Right lobe of liver (tissue), 6 donors: ENCODE measurements around the gene GSTM4. TPM values are rescaled to one million over a fixed set of nuclear protein-coding genes. Genes with fewer than 3 reads are reported as not detected.

ENCODE experiments used
- ATAC-seq, 4 donors: fragments of 200-7000 bp; cut with Tn5 transposase; one replicate each; pipeline ENCODE4 v1.9.1; 2020; ENCODE audit warnings: mild to moderate bottlenecking in 4 of 4, moderate library complexity in 4 of 4
- DNase-seq, 3 donors: peaks; one replicate each; pipeline ENCODE4 v3.0.0-alpha.2; 2020
- H3K27ac ChIP-seq, 3 donors: fragments of 200-600 bp; one replicate each; pipeline ENCODE4 v1.8.0; 2022
- H3K27me3 ChIP-seq, 2 donors: fragments of 200-600 bp; one replicate each; pipeline ENCODE4 v1.8.0; 2022
- H3K36me3 ChIP-seq, 4 donors: fragments of 200-600 bp; sonication (generic) in 1 of 4; one replicate each; pipeline versions ENCODE4 v1.5.1 to v1.8.0; 2017 to 2022; ENCODE audit warnings: control low read depth in 1 of 4
- H3K4me1 ChIP-seq, 4 donors: fragments of 200-600 bp; sonication (generic) in 1 of 4; one replicate each; pipeline versions ENCODE4 v1.5.1 to v1.8.0; 2017 to 2022; ENCODE audit warnings: control low read depth in 1 of 4
- H3K4me3 ChIP-seq, 3 donors: fragments of 200-600 bp; one replicate each; pipeline ENCODE4 v1.8.0; 2022
- H3K9me3 ChIP-seq, 4 donors: fragments of 200-600 bp; sonication (generic) in 1 of 4; one replicate each; pipeline versions ENCODE4 v1.5.1 to v1.8.0; 2017 to 2022; ENCODE audit warnings: control low read depth in 1 of 4
- CTCF ChIP-seq, 4 donors: fragments of 200-600 bp in 3 of 4; fragments of 450-650 bp in 1 of 4; IDR thresholded peaks; one replicate each; pipeline versions ENCODE4 v1.5.1 to v1.8.0; 2016 to 2022; ENCODE audit warnings: antibody characterized with exemption in 4 of 4, mild to moderate bottlenecking in 2 of 4
- POLR2A ChIP-seq: fragments of 450-650 bp; IDR thresholded peaks from one replicate; pipeline ENCODE4 v1.6.1; 2017; ENCODE audit warnings: antibody characterized with exemption, mild to moderate bottlenecking
- WGBS: methylation state at CpG from one replicate; pipeline ENCODE4 v1.1.6; 2018; ENCODE audit warnings: low coverage, low lambda C conversion rate; ENCODE audit not compliant: insufficient coverage; ENCODE audit errors: missing lambda C conversion rate; 5-methylcytosine and 5-hydroxymethylcytosine counted together
- intact Hi-C, 2 donors: fragments of 100-400 bp; cut with DNase I; formaldehyde crosslinking; loops; one replicate each; pipeline versions ENCODE4 v1.11.2 to v1.14.1; 2022
- total RNA-seq, 6 experiments: library from RNA; depleted of rRNA in 2 of 6; stranded (reverse); fragments of >200 nt in 2 of 6; fragmentation: NEBNext Ultra II Directional in 3 of 6; extraction: Animal tissue kit (Norgen Biotek cat#: 25700) in 3 of 6; gene quantifications; one replicate each; pipeline versions ENCODE4 v1.1.0 to v1.2.4, GENCODE V29; 2016 to 2023
- donor health status: DM: no; HTN: yes; CAD: no.
- donor health status: DM: no; HTN: no; CAD: no.
- donor health status: DM: no; HTN: no; CAD: no.
- donor health status: DM: no; HTN: yes; CAD: no.
- donor health status: DM: no; HTN: yes; CAD: no.

The GSTM4 gene
- total RNA-seq, 6 experiments from 2014 or later, result 18.5 to 32.1 (median 23.8) TPM

- Histone ChIP-seq H3K36me3 (peaks cover 0 to 16% (median 6%) of the 10 kb centered on the region in 4 donors), H3K9me3 (no peaks in the 10 kb centered on the region), H3K4me1 (peaks cover 0 to 10% (median 0%) of the 10 kb centered on the region in 4 donors), H3K4me3 (no peak overlapping the region), H3K27ac (no peak overlapping the region), H3K27me3 (no peaks in the 10 kb centered on the region)
- ATAC-seq (no peak), DNase-seq (no peak)
- TF ChIP-seq POLR2A (no peak), CTCF (IDR thresholded peaks at IDR 0.05) (no peak)
- WGBS, result 65% methylated on average over 11 of the region's 13 CpGs
- intact Hi-C loops, result loop anchor here in 1 of 2 donors (5.0 kb wide), 1 partner anchor 148 kb away; no protein-coding TSS in a partner anchor
These were observed 20.8 kb upstream of the GSTM4 start for GRCh38 chr1:109634771-109635750.

- no peaks in the 10 kb centered on the region for H3K9me3 ChIP-seq
- TF ChIP-seq CTCF (IDR thresholded peaks at IDR 0.05) (no peak), POLR2A (no peak)
- intact Hi-C loops, result loop anchor here in 1 of 2 donors (5.0 kb wide), 1 partner anchor 149 kb away; no protein-coding TSS in a partner anchor
- ATAC-seq, result no peak
- peaks cover 0 to 14% (median 5%) of the 10 kb centered on the region in 4 donors for H3K36me3 ChIP-seq
- peak overlapping the region in 1 of 3 donors; percentile 55 for H3K27ac ChIP-seq
- H3K4me3 ChIP-seq, result no peak overlapping the region
- no peaks in the 10 kb centered on the region for H3K27me3 ChIP-seq
- no peak for DNase-seq
- 67% methylated on average over 1 of the region's 2 CpGs for WGBS
- peaks cover 0 to 10% (median 0%) of the 10 kb centered on the region in 4 donors for H3K4me1 ChIP-seq
These were observed 20.1 kb upstream of the GSTM4 start for GRCh38 chr1:109635862-109636200.

- TF ChIP-seq POLR2A (no peak), CTCF (IDR thresholded peaks at IDR 0.05) (no peak)
- no peaks in the 10 kb centered on the region for H3K9me3 ChIP-seq
- H3K4me1 ChIP-seq, result peaks cover 0 to 10% (median 0%) of the 10 kb centered on the region in 4 donors
- H3K4me3 ChIP-seq, result no peak overlapping the region
- intact Hi-C loops, result loop anchor here in 1 of 2 donors (5.0 kb wide), 1 partner anchor 149 kb away; no protein-coding TSS in a partner anchor
- H3K36me3 ChIP-seq, result peaks cover 0 to 8% (median 2%) of the 10 kb centered on the region in 4 donors
- no peak for DNase-seq
- no peaks in the 10 kb centered on the region for H3K27me3 ChIP-seq
- H3K27ac ChIP-seq, result peak overlapping the region in 1 of 3 donors; percentile 55
- 50% methylated on average over 3 of the region's 9 CpGs for WGBS
- ATAC-seq, result peak in 3 of 4 donors; percentile 49 to 78 (median 72)
These were observed 19.5 kb upstream of the GSTM4 start for GRCh38 chr1:109636201-109636952.

GRCh38 chr1:109637446-109637845 lies 18.5 kb upstream of the GSTM4 start:
- no peak for TF ChIP-seq CTCF (IDR thresholded peaks at IDR 0.05)
- no peak for TF ChIP-seq POLR2A
- peaks cover 0 to 10% (median 0%) of the 10 kb centered on the region in 4 donors for H3K4me1 ChIP-seq
- no peak for DNase-seq
- intact Hi-C loops, result loop anchor here in 1 of 2 donors (5.0 kb wide), 1 partner anchor 150 kb away; no protein-coding TSS in a partner anchor
- no peak for ATAC-seq
- WGBS, result 82% methylated on average over 2 of the region's 7 CpGs
- no peak overlapping the region for H3K4me3 ChIP-seq
- no peak overlapping the region for H3K27ac ChIP-seq
- H3K27me3 ChIP-seq, result no peaks in the 10 kb centered on the region
- no peaks in the 10 kb centered on the region for H3K36me3 ChIP-seq
- H3K9me3 ChIP-seq, result no peaks in the 10 kb centered on the region
